Mesenchymal stem cell (in vitro differentiated cells and primary cell): ENCODE results near the gene RANBP17.
"Not testable (repeated sequence)": the region's sequence is repeated elsewhere in the genome, so short reads cannot be mapped to it uniquely, and the experiment has no call there.

Source experiments
- DNase-seq: peaks from one replicate; pipeline ENCODE4 v3.0.0-alpha.2; 2013
- H2AFZ ChIP-seq: one replicate; pipeline ENCODE4 v1.6.1; 2013; ENCODE audit warnings: low read depth, mild to moderate bottlenecking, control low read depth, inconsistent platforms, low read length, moderate library complexity
- H2AK5ac ChIP-seq: 2 replicates; pipeline ENCODE4 v1.6.1; 2013; ENCODE audit warnings: low read length, moderate library complexity, mild to moderate bottlenecking, inconsistent platforms; ENCODE audit not compliant: severe bottlenecking
- H2BK120ac ChIP-seq: one replicate; pipeline ENCODE4 v1.6.1; 2013; ENCODE audit warnings: low read depth, mild to moderate bottlenecking, inconsistent platforms, low read length, moderate library complexity
- H2BK12ac ChIP-seq, 2 experiments: one replicate each; pipeline ENCODE4 v1.6.1; 2013; ENCODE audit warnings: inconsistent platforms in 2 of 2, low read length in 2 of 2, mild to moderate bottlenecking in 2 of 2, moderate library complexity in 2 of 2, control low read depth in 1 of 2
- H2BK15ac ChIP-seq: one replicate; pipeline ENCODE4 v1.6.1; 2013; ENCODE audit warnings: mild to moderate bottlenecking, low read depth, inconsistent platforms; ENCODE audit not compliant: poor library complexity, severe bottlenecking
- H2BK5ac ChIP-seq: 2 replicates; pipeline ENCODE4 v1.6.1; 2013; ENCODE audit warnings: low read depth, mild to moderate bottlenecking, low read length, control low read depth, inconsistent platforms; ENCODE audit not compliant: poor library complexity, severe bottlenecking
- H3K14ac ChIP-seq, 2 experiments: one replicate each; pipeline ENCODE4 v1.6.1; 2013; ENCODE audit warnings: inconsistent platforms in 2 of 2, low read length in 2 of 2, control low read depth in 1 of 2, mild to moderate bottlenecking in 1 of 2, moderate library complexity in 1 of 2
- H3K18ac ChIP-seq, 2 experiments: one replicate each; pipeline ENCODE4 v1.6.1; 2013; ENCODE audit warnings: inconsistent platforms in 2 of 2, low read length in 2 of 2, control low read depth in 1 of 2, low read depth in 1 of 2, mild to moderate bottlenecking in 1 of 2
- H3K23ac ChIP-seq, 2 experiments: one replicate each; pipeline ENCODE4 v1.6.1; 2013; ENCODE audit warnings: inconsistent platforms in 2 of 2, low read length in 2 of 2, mild to moderate bottlenecking in 2 of 2, moderate library complexity in 2 of 2, control low read depth in 1 of 2
- H3K27ac ChIP-seq: 2 replicates; pipeline ENCODE4 v1.5.1; 2013; ENCODE audit warnings: mild to moderate bottlenecking, moderate library complexity, low read length, control low read depth, inconsistent platforms; ENCODE audit not compliant: poor library complexity, severe bottlenecking
- H3K27me3 ChIP-seq, 2 experiments: 2 replicates each; pipeline versions ENCODE4 v1.6.1 to v1.7.0; 2013; ENCODE audit warnings: low read length in 2 of 2, mild to moderate bottlenecking in 2 of 2, moderate library complexity in 2 of 2, control low read depth in 1 of 2, inconsistent platforms in 1 of 2; ENCODE audit not compliant: control insufficient read depth in 1 of 2, insufficient read depth in 1 of 2
- H3K36me3 ChIP-seq, 2 experiments: 2 replicates each; pipeline versions ENCODE4 v1.6.1 to v1.7.0; 2013; ENCODE audit warnings: low read length in 2 of 2, control low read depth in 1 of 2, inconsistent platforms in 1 of 2, low read depth in 1 of 2, mild to moderate bottlenecking in 1 of 2; ENCODE audit not compliant: insufficient read depth in 2 of 2, control insufficient read depth in 1 of 2
- H3K4ac ChIP-seq, 2 experiments: one replicate each; pipeline ENCODE4 v1.6.1; 2013; ENCODE audit warnings: inconsistent platforms in 2 of 2, low read length in 2 of 2, mild to moderate bottlenecking in 2 of 2, moderate library complexity in 2 of 2, control low read depth in 1 of 2, low read depth in 1 of 2
- H3K4me1 ChIP-seq: 2 replicates; pipeline ENCODE4 v1.6.1; 2013; ENCODE audit warnings: low read depth, low read length, control low read depth; ENCODE audit not compliant: control insufficient read depth, insufficient read depth
- H3K4me2 ChIP-seq: 2 replicates; pipeline ENCODE4 v1.6.1; 2013; ENCODE audit warnings: low read length, mild to moderate bottlenecking, inconsistent platforms; ENCODE audit not compliant: poor library complexity, severe bottlenecking
- H3K4me3 ChIP-seq, 2 experiments: 2 replicates each; pipeline versions ENCODE4 v1.5.1 to v1.7.0; 2013; ENCODE audit warnings: low read length in 2 of 2, mild to moderate bottlenecking in 2 of 2, control low read depth in 1 of 2, low read depth in 1 of 2; ENCODE audit not compliant: insufficient read depth in 1 of 2
- H3K79me1 ChIP-seq: replicated peaks from 2 replicates; pipeline ENCODE4 v1.6.1; 2013; ENCODE audit warnings: mild to moderate bottlenecking, control low read depth, low read length, inconsistent platforms; ENCODE audit not compliant: poor library complexity, severe bottlenecking
- H3K9ac ChIP-seq: 2 replicates; pipeline ENCODE4 v1.7.0; 2013; ENCODE audit warnings: mild to moderate bottlenecking, low read length, moderate library complexity
- H3K9me3 ChIP-seq: 2 replicates; pipeline ENCODE4 v1.7.0; 2013; ENCODE audit warnings: mild to moderate bottlenecking, low read length; ENCODE audit not compliant: control insufficient read depth
- H4K8ac ChIP-seq: one replicate; pipeline ENCODE4 v1.6.1; 2013; ENCODE audit warnings: inconsistent platforms, mild to moderate bottlenecking, low read length, moderate library complexity
- H4K91ac ChIP-seq: one replicate; pipeline ENCODE4 v1.6.1; 2013; ENCODE audit warnings: mild to moderate bottlenecking, low read length, inconsistent platforms
- WGBS: methylation state at CpG from one replicate; pipeline ENCODE4 v1.1.7; 2013; ENCODE audit warnings: mixed read lengths; 5-methylcytosine and 5-hydroxymethylcytosine counted together

Gene RANBP17

GRCh38 chr5:170870390-170870789 is 8.6 kb downstream of the RANBP17 start:
- H3K18ac ChIP-seq, H4K8ac ChIP-seq, H3K23ac ChIP-seq, H2BK12ac ChIP-seq, DNase-seq, H3K9ac ChIP-seq, H3K27me3 ChIP-seq, H2BK15ac ChIP-seq, H3K14ac ChIP-seq, H3K4ac ChIP-seq, H3K4me3 ChIP-seq, H2AK5ac ChIP-seq, H3K4me2 ChIP-seq, H2BK120ac ChIP-seq, H3K27ac ChIP-seq, H3K9me3 ChIP-seq, H2AFZ ChIP-seq, H3K36me3 ChIP-seq, H2BK5ac ChIP-seq, H3K4me1 ChIP-seq, H4K91ac ChIP-seq: not testable (repeated sequence)
- H3K79me1 ChIP-seq, result peaks cover 27% of the 10 kb centered on the region

- no peak overlapping the region for H2BK5ac ChIP-seq
- no peak overlapping the region for H2AK5ac ChIP-seq
- H3K14ac ChIP-seq, result no peak overlapping the region
- H3K23ac ChIP-seq, result no peak overlapping the region
- no peaks in the 10 kb centered on the region for H3K27me3 ChIP-seq
- H3K9me3 ChIP-seq, result no peaks in the 10 kb centered on the region
- no peak overlapping the region for H3K27ac ChIP-seq
- H3K4me3 ChIP-seq, result no peak overlapping the region
- no peaks in the 10 kb centered on the region for H3K4me1 ChIP-seq
- no peak overlapping the region for H3K4me2 ChIP-seq
- H3K36me3 ChIP-seq, result no peaks in the 10 kb centered on the region
- no peak overlapping the region for H4K91ac ChIP-seq
- H2BK12ac ChIP-seq, result no peak overlapping the region
- no peak overlapping the region for H3K4ac ChIP-seq
- H2BK120ac ChIP-seq, result no peak overlapping the region
- no peak overlapping the region for H2BK15ac ChIP-seq
- WGBS, result 95% methylated on average over 2 of the region's 2 CpGs
- H3K9ac ChIP-seq, result no peak overlapping the region
- H4K8ac ChIP-seq, result no peak overlapping the region
- no peak for DNase-seq
- H3K18ac ChIP-seq, result no peak overlapping the region
- peaks cover 21% of the 10 kb centered on the region for H3K79me1 ChIP-seq
- H2AFZ ChIP-seq, result no peak overlapping the region
These were observed 12.2 kb downstream of the RANBP17 start for GRCh38 chr5:170874017-170874416.

DNA sequence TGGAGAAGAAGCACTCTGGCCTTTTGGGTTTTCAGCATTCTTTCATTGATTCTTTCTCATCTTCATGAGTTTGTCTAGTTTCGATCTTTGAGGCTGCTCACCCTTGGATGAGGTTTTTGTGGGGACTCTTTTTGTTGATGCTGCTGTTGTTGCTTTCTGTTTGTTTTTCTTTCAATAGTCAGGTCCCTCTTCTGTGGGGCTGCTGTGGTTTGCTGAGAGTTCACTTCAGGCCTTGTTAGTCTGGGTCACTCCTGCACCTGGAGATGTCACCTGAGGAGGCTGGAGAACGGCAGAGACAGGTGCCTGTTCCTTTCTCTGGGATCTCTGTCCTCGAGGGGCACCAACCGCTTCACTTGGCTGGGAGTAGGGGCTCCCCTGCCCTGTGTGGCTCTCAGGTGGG is 14.0 kb downstream of the RANBP17 start:
- Histone ChIP-seq H3K79me1 (peaks cover 15% of the 10 kb centered on the region), H2AK5ac (no peak overlapping the region), H2BK120ac (no peak overlapping the region), H3K4ac (no peak overlapping the region), H3K4me1 (no peaks in the 10 kb centered on the region), H2BK5ac (no peak overlapping the region), H4K91ac (peak overlapping the region; percentile 39), H3K4me2 (no peak overlapping the region), H3K27ac (no peak overlapping the region), H4K8ac (no peak overlapping the region), H3K14ac (no peak overlapping the region), H3K9me3 (no peaks in the 10 kb centered on the region), H2BK15ac (no peak overlapping the region), H3K23ac (no peak overlapping the region), H3K27me3 (no peaks in the 10 kb centered on the region), H3K36me3 (no peaks in the 10 kb centered on the region), H2AFZ (no peak overlapping the region), H3K9ac (no peak overlapping the region), H3K4me3 (no peak overlapping the region), H3K18ac (no peak overlapping the region), H2BK12ac (no peak overlapping the region)
- 97% methylated on average over 4 of the region's 4 CpGs for WGBS
- DNase-seq, result no peak

GRCh38 chr5:170880084-170880483 is 18.3 kb downstream of the RANBP17 start:
- Histone ChIP-seq H3K14ac (no peak overlapping the region), H3K36me3 (no peaks in the 10 kb centered on the region), H4K91ac (no peak overlapping the region), H3K23ac (no peak overlapping the region), H3K4me1 (no peaks in the 10 kb centered on the region), H2BK12ac (no peak overlapping the region), H3K9ac (no peak overlapping the region), H3K4me3 (no peak overlapping the region), H3K79me1 (peaks cover 11% of the 10 kb centered on the region), H4K8ac (no peak overlapping the region), H2AFZ (no peak overlapping the region), H3K4ac (no peak overlapping the region), H3K27me3 (no peaks in the 10 kb centered on the region), H3K9me3 (no peaks in the 10 kb centered on the region), H2AK5ac (no peak overlapping the region), H2BK5ac (no peak overlapping the region), H2BK120ac (no peak overlapping the region), H2BK15ac (no peak overlapping the region), H3K18ac (no peak overlapping the region), H3K4me2 (no peak overlapping the region), H3K27ac (no peak overlapping the region)
- 100% methylated on average over 2 of the region's 2 CpGs for WGBS
- no peak for DNase-seq
